Activated CD8-positive, alpha-beta T cell treated with anti-CD3 and anti-CD28 coated beads, Interleukin-2, amount 10 ng/mL, durations not matched to agents 7 days and 5 days (primary cell): ENCODE results near the gene TSHZ1. TPM values are rescaled to one million over a fixed set of nuclear protein-coding genes. Genes with fewer than 3 reads are reported as not detected.
A peak's percentile ranks its signal among the peaks of the same experiment; 100 is the strongest.

Source experiments
- ATAC-seq: fragments of 150-1000 bp; cut with Tn5 transposase; one replicate; pipeline ENCODE4 v1.10.0; 2021; ENCODE audit warnings: moderate library complexity
- CTCF ChIA-PET: fragments of 350-600 bp; sonication (Branson Sonifier 250); formaldehyde crosslinking; loops from one replicate; lab custom pipeline; 2021; ENCODE audit warnings: antibody characterized with exemption; lab: Charles Lee
- POLR2A ChIA-PET: fragments of 350-600 bp; sonication (Branson Sonifier 250); formaldehyde crosslinking; loops from one replicate; lab custom pipeline; 2021; ENCODE audit warnings: antibody characterized with exemption; lab: Charles Lee
- DNase-seq: peaks from one replicate; pipeline ENCODE4 v3.0.0-alpha.2; 2020
- H3K27ac Mint-ChIP-seq: one replicate; pipeline ENCODE4 v1.8.0; 2021; ENCODE audit warnings: mild to moderate bottlenecking, mixed read lengths
- H3K27me3 Mint-ChIP-seq: one replicate; pipeline ENCODE4 v1.8.0; 2021; ENCODE audit warnings: low read depth, mixed read lengths
- H3K36me3 Mint-ChIP-seq: one replicate; pipeline ENCODE4 v1.8.0; 2021; ENCODE audit warnings: low read depth, mixed read lengths
- H3K4me1 Mint-ChIP-seq: one replicate; pipeline ENCODE4 v1.8.0; 2021; ENCODE audit warnings: low read depth, mixed read lengths
- H3K4me3 Mint-ChIP-seq: one replicate; pipeline ENCODE4 v1.8.0; 2021; ENCODE audit warnings: mild to moderate bottlenecking, mixed read lengths
- H3K9me3 Mint-ChIP-seq: one replicate; pipeline ENCODE4 v1.8.0; 2022; ENCODE audit warnings: mixed read lengths; ENCODE audit not compliant: insufficient read depth
- total RNA-seq, 2 experiments: library from RNA; stranded (reverse); gene quantifications; one replicate each; pipeline ENCODE4 v1.2.3, GENCODE V29; 2021

The TSHZ1 gene, protein sequence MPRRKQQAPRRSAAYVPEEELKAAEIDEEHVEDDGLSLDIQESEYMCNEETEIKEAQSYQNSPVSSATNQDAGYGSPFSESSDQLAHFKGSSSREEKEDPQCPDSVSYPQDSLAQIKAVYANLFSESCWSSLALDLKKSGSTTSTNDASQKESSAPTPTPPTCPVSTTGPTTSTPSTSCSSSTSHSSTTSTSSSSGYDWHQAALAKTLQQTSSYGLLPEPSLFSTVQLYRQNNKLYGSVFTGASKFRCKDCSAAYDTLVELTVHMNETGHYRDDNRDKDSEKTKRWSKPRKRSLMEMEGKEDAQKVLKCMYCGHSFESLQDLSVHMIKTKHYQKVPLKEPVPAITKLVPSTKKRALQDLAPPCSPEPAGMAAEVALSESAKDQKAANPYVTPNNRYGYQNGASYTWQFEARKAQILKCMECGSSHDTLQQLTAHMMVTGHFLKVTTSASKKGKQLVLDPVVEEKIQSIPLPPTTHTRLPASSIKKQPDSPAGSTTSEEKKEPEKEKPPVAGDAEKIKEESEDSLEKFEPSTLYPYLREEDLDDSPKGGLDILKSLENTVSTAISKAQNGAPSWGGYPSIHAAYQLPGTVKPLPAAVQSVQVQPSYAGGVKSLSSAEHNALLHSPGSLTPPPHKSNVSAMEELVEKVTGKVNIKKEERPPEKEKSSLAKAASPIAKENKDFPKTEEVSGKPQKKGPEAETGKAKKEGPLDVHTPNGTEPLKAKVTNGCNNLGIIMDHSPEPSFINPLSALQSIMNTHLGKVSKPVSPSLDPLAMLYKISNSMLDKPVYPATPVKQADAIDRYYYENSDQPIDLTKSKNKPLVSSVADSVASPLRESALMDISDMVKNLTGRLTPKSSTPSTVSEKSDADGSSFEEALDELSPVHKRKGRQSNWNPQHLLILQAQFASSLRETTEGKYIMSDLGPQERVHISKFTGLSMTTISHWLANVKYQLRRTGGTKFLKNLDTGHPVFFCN (N-terminal part only)
- 10 to 100 TPM; 16.7 to 16.8 TPM for total RNA-seq

DNA sequence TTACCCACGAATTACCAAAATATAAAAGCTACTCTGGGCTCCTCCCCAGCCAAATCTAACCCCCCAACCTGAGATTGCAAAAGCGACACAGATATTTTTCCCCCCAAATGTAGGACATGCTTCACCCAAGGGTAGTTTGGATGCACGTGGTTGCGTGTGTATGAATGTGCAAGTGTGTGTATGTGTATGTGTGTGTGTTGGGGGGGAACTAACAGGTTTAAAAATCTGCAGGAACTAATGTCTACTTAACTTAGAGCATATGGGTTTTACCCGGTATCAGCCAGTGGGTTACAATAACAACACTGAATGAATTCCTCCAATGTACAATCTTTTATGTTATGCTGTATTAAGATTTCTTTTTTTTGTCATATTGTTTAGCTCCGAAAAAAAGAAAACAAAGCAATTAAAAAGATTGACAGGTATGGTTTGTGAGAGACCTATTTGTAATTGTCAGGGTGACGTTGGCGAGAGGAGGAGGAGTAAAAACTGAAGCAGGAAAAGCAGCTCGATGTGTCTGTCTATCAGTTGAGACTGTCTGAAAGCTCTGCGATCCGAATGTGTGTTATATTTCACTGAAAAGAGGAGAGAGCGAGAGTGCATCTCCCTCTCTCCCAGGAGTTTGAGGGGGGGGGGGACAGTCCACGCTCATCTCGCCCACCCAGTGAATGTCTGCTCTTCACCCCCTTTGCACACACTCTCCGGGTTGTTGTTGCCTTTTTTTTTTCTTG lies at the start of gene TSHZ1:
Gene TSHZ1, plus strand, starts transcription at position 524 of the 728 bp plus-strand sequence. CDS start 1,080 bp downstream, outside the sequence.
- Mint-ChIP-seq H3K27me3 (peaks cover 16% of the 10 kb centered on the region), H3K4me3 (peak within 1 kb of the TSS; percentile 99), H3K27ac (peak within 1 kb of the TSS; percentile 99), H3K36me3 (peaks cover 25% of the 10 kb centered on the region), H3K4me1 (peaks cover 58% of the 10 kb centered on the region), H3K9me3 (no peaks in the 10 kb centered on the region)
- ATAC-seq: peak; percentile 50
- POLR2A ChIA-PET: interaction anchor here (0.5 to 2.8 kb wide), 20 partner anchors 9 to 2000 kb away, joined by 3 to 24 read pairs (median 4); partner anchors contain the start of genes ZNF236 and ZNF407
- CTCF ChIA-PET: interaction anchor here (1.0 to 1.4 kb wide), 2 partner anchors 216 to 557 kb away, joined by 4 to 5 read pairs; no protein-coding TSS in a partner anchor
- peak; percentile 84 for DNase-seq

DNA sequence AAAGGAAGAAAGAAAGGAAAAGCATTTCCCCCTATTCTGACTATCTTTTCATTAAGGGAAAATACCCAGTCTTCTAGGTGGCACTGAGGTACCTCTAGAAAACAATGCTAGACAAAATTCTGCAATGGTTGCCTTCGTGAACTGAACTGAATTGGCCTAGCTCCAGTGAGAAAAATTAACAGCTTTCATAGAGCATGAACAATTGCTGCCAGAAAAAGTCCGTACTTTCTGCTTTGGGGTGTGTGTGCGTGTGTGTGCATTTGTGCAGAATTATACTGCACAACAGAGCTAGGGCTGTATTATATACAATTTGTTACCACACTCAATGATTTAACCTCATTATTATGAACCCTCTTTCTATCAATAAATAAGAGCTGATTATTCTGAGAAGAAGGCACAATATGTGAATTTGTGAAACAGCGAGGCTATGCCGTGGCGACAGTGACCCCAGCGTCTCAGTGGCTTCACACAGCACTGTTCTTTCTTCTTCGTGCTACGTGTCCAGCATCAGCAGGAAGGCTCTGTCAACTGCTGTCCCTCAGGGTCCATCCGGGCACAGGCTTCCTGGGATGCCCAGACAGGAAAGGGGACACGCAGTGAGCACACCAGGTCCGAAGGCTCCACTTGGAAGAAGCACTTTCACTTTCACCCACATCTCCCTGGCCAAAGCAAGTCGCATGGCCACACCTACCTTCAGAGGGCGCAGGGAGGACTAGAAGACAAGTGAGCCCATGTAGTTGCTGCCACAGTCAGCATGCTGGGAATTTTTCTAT lies 49.2 kb upstream of the TSHZ1 start:
- Mint-ChIP-seq H3K4me1 (peaks cover 8% of the 10 kb centered on the region), H3K27me3 (no peaks in the 10 kb centered on the region), H3K36me3 (no peaks in the 10 kb centered on the region), H3K4me3 (peak overlapping the region; percentile 72), H3K9me3 (no peaks in the 10 kb centered on the region), H3K27ac (peak overlapping the region; percentile 41)
- DNase-seq (peak; percentile 42), ATAC-seq (peak; percentile 83)
- POLR2A ChIA-PET: no interaction called here
- CTCF ChIA-PET: no interaction called here

GRCh38 chr18:75162467-75162866 lies 48.1 kb upstream of the TSHZ1 start:
- ChIA-PET CTCF (no interaction called here), POLR2A (no interaction called here)
- ATAC-seq (no peak), DNase-seq (no peak)
- Mint-ChIP-seq H3K36me3 (no peaks in the 10 kb centered on the region), H3K4me1 (peaks cover 8% of the 10 kb centered on the region), H3K27ac (no peak overlapping the region), H3K27me3 (no peaks in the 10 kb centered on the region), H3K4me3 (no peak overlapping the region), H3K9me3 (no peaks in the 10 kb centered on the region)

GRCh38 chr18:75162978-75163377 lies 47.6 kb upstream of the TSHZ1 start:
- no peaks in the 10 kb centered on the region for H3K27me3 Mint-ChIP-seq
- no peak overlapping the region for H3K4me3 Mint-ChIP-seq

DNA sequence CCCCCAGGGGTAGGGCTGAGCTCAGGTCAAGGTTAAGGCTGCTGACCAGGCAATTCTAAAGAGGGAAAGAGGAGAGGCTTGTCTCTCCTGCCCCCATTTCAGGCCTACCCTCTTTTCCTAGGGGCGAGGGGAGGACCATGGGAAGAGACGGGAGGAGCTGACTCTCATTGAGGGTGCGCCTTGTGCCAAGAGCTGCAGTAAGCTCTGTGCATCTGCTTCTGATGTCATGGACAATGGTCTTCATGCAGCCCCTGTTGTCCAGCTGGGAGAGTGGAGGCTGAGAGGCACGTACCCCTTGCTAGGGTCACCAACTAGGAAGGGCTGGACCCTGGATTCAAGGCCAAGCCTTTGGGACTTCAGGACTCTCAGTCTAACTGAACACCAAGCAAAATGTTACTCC lies 46.9 kb upstream of the TSHZ1 start:
- H3K9me3 Mint-ChIP-seq: no peaks in the 10 kb centered on the region
- no peaks in the 10 kb centered on the region for H3K36me3 Mint-ChIP-seq
- H3K27me3 Mint-ChIP-seq: no peaks in the 10 kb centered on the region
- CTCF ChIA-PET: no interaction called here
- POLR2A ChIA-PET: no interaction called here
- H3K4me1 Mint-ChIP-seq: peaks cover 8% of the 10 kb centered on the region
- DNase-seq (no peak), ATAC-seq (no peak)
- no peak overlapping the region for H3K4me3 Mint-ChIP-seq
- no peak overlapping the region for H3K27ac Mint-ChIP-seq

More at GRCh38 chr18:75162978-75163377, 47.6 kb upstream of the TSHZ1 start:
- Mint-ChIP-seq H3K9me3 (no peaks in the 10 kb centered on the region), H3K27ac (no peak overlapping the region), H3K4me1 (peaks cover 8% of the 10 kb centered on the region), H3K36me3 (no peaks in the 10 kb centered on the region)
- DNase-seq (no peak), ATAC-seq (no peak)
- ChIA-PET POLR2A (no interaction called here), CTCF (no interaction called here)

DNA sequence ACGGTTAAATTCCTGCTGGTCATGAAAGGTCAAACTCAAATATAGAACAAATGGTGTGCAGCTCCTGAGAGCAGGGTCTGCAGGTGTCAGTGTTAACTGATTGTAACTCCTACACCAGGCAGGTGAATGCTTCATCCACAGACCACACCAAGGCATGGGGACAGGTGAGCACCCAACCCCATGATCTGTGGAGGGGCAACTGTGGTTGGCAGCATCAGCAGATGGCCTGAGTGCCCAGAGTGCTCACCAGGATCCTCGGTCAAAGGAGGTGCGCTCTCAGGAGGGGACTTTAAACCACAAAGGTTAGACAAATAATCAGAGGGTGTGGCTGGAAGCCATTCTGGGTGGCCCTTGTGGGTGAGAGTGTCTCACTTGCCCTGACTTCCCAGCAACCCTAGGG lies 46.1 kb upstream of the TSHZ1 start:
- POLR2A ChIA-PET: no interaction called here
- H3K27me3 Mint-ChIP-seq: no peaks in the 10 kb centered on the region

GRCh38 chr18:75165926-75166325 lies 44.7 kb upstream of the TSHZ1 start:
- no peaks in the 10 kb centered on the region for H3K9me3 Mint-ChIP-seq
- ChIA-PET POLR2A (no interaction called here), CTCF (interaction anchor here (0.7 kb wide), 1 partner anchor 14 kb away, joined by 3 read pairs; no protein-coding TSS in a partner anchor)
- no peak overlapping the region for H3K4me3 Mint-ChIP-seq
- DNase-seq (peak; percentile 9), ATAC-seq (no peak)
- H3K27me3 Mint-ChIP-seq: no peaks in the 10 kb centered on the region
- H3K36me3 Mint-ChIP-seq: no peaks in the 10 kb centered on the region
- H3K27ac Mint-ChIP-seq: no peak overlapping the region
- H3K4me1 Mint-ChIP-seq: peaks cover 8% of the 10 kb centered on the region

More for the DNA sequence above, 46.1 kb upstream of the TSHZ1 start:
- no peak for ATAC-seq
- no peaks in the 10 kb centered on the region for H3K36me3 Mint-ChIP-seq
- H3K4me3 Mint-ChIP-seq: no peak overlapping the region
- H3K9me3 Mint-ChIP-seq: no peaks in the 10 kb centered on the region
- H3K27ac Mint-ChIP-seq: no peak overlapping the region
- CTCF ChIA-PET: no interaction called here
- peaks cover 8% of the 10 kb centered on the region for H3K4me1 Mint-ChIP-seq
- DNase-seq: no peak

- peak; percentile 8 for DNase-seq
- no peaks in the 10 kb centered on the region for H3K4me1 Mint-ChIP-seq
- H3K27ac Mint-ChIP-seq: no peak overlapping the region
- H3K9me3 Mint-ChIP-seq: no peaks in the 10 kb centered on the region
- H3K27me3 Mint-ChIP-seq: no peaks in the 10 kb centered on the region
- ChIA-PET CTCF (no interaction called here), POLR2A (no interaction called here)
- no peak for ATAC-seq
- no peaks in the 10 kb centered on the region for H3K36me3 Mint-ChIP-seq
- H3K4me3 Mint-ChIP-seq: no peak overlapping the region
Measured at GRCh38 chr18:75167137-75167536, 43.5 kb upstream of the TSHZ1 start.

GRCh38 chr18:75167759-75168618 lies 42.6 kb upstream of the TSHZ1 start:
- DNase-seq (peak; percentile 16), ATAC-seq (no peak)
- peaks cover 1% of the 10 kb centered on the region for H3K4me1 Mint-ChIP-seq
- H3K27ac Mint-ChIP-seq: no peak overlapping the region
- H3K36me3 Mint-ChIP-seq: no peaks in the 10 kb centered on the region
- H3K27me3 Mint-ChIP-seq: no peaks in the 10 kb centered on the region
- POLR2A ChIA-PET: no interaction called here
- no peaks in the 10 kb centered on the region for H3K9me3 Mint-ChIP-seq
- CTCF ChIA-PET: no interaction called here
- no peak overlapping the region for H3K4me3 Mint-ChIP-seq

DNA sequence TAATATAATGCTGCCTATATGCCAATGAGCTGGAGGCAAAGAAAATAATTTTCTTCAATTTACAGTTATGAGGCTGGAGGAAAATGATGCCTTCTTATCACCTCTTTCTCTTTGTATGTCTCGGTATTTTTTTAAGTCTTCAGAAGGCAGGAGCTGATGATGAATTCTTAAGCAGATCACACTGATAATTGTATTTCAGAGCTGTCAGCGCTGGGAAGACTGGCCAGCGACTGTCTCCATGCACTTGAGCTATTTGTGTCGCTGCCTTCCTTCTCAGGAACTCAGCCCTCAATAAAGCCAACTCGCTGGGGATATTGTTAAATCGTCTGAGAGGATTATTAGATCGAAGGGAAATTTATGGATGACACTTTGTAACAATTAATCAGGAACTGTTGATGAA lies 42.0 kb upstream of the TSHZ1 start:
- Mint-ChIP-seq H3K27ac (no peak overlapping the region), H3K36me3 (no peaks in the 10 kb centered on the region), H3K4me3 (no peak overlapping the region), H3K27me3 (no peaks in the 10 kb centered on the region), H3K4me1 (peaks cover 3% of the 10 kb centered on the region), H3K9me3 (no peaks in the 10 kb centered on the region)
- DNase-seq (no peak), ATAC-seq (no peak)
- ChIA-PET POLR2A (no interaction called here), CTCF (no interaction called here)
